PFSK-1 (cell line): ENCODE results near the gene EMSY.

Experiments
- POLR2AphosphoS5 ChIP-seq: IDR thresholded peaks from 2 replicates; pipeline ENCODE4 v1.6.1; 2012; ENCODE audit warnings: low read depth, mild to moderate bottlenecking, control low read depth, low read length, moderate library complexity
- SIN3A ChIP-seq: IDR thresholded peaks from 2 replicates; pipeline ENCODE4 v1.6.1; 2012; ENCODE audit warnings: mild to moderate bottlenecking, low read length, moderate library complexity, borderline replicate concordance; ENCODE audit not compliant: insufficient read depth
- TAF1 ChIP-seq: IDR thresholded peaks from 2 replicates; pipeline ENCODE4 v1.6.1; 2012; ENCODE audit warnings: low read length, control low read depth, borderline replicate concordance; ENCODE audit not compliant: insufficient read depth
- TF ChIP-seq, protein P1 (sequence below), 2 experiments: IDR thresholded peaks; 2 replicates each; pipeline versions ENCODE4 v1.6.1 to v1.8.0; 2011 to 2012; ENCODE audit warnings: low read depth in 2 of 2, low read length in 2 of 2, control low read depth in 1 of 2, inconsistent platforms in 1 of 2, mild to moderate bottlenecking in 1 of 2, moderate library complexity in 1 of 2; ENCODE audit not compliant: insufficient read depth in 1 of 2

DNA sequence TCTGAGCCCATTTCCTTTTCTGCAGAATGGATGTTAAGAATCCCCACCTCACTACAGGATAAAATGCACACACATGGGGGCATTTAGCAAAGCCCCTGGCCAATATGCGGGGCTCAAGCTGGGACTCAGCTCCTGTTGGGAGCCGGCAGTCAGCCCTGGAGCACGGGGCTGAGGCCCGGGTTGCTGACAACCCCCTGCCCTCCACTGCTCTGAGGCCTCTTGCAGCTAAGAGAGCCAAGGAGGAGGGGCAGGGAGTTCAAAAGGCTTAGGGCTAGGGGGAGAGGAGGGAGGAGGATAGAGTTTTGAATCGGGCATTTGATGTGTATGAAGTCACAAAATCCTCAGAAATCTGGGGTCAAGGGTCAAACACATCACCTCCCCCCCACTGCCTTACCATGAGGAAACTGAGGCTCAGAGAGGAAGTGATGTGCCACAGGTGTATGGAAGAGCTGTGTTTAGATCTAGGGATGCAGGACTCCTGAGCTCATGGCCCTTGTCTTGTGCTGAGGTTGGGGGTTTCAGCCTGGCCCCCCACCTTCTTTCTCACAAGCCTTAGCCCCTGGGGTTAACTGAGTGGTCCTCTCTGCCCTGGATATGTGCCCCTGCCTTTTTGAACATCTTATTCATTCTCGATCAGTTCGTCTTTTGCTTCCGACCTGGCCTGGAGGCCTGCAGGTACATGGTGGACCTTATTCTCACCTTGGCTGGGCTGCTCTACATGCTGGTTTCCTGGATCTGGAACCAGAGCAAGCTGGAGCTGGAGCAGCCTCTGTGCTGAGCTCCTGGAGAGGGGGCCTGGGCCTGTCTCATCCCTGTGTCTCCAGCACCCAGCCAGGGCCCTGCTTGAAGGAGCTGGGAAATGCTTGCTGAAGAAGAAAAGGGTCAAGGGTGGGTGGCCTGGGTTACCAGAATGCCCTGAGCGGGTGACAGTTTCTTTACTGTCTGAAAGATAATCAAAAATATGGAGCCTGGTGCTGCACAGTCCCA, 145.4 kb downstream of the EMSY start:
- TF ChIP-seq TAF1 (no peak), POLR2AphosphoS5 (no peak), SIN3A (no peak)
- TF ChIP-seq, protein P1, sequence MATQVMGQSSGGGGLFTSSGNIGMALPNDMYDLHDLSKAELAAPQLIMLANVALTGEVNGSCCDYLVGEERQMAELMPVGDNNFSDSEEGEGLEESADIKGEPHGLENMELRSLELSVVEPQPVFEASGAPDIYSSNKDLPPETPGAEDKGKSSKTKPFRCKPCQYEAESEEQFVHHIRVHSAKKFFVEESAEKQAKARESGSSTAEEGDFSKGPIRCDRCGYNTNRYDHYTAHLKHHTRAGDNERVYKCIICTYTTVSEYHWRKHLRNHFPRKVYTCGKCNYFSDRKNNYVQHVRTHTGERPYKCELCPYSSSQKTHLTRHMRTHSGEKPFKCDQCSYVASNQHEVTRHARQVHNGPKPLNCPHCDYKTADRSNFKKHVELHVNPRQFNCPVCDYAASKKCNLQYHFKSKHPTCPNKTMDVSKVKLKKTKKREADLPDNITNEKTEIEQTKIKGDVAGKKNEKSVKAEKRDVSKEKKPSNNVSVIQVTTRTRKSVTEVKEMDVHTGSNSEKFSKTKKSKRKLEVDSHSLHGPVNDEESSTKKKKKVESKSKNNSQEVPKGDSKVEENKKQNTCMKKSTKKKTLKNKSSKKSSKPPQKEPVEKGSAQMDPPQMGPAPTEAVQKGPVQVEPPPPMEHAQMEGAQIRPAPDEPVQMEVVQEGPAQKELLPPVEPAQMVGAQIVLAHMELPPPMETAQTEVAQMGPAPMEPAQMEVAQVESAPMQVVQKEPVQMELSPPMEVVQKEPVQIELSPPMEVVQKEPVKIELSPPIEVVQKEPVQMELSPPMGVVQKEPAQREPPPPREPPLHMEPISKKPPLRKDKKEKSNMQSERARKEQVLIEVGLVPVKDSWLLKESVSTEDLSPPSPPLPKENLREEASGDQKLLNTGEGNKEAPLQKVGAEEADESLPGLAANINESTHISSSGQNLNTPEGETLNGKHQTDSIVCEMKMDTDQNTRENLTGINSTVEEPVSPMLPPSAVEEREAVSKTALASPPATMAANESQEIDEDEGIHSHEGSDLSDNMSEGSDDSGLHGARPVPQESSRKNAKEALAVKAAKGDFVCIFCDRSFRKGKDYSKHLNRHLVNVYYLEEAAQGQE (IDR thresholded peaks at IDR 0.05; ENCODE audit: insufficient read depth in 1 of 2, low read depth in 2 of 2, low read length in 2 of 2) = no peak
